SK-N-SH (cell line): ENCODE data around the gene GDAP2.

Experiments
- CHD2 ChIP-seq: fragments of 150-350 bp; IDR thresholded peaks from 2 replicates; pipeline ENCODE4 v1.6.1; 2018; ENCODE audit warnings: low read length; ENCODE audit not compliant: partially characterized antibody
- CTCF ChIP-seq: fragments of 200-600 bp; sonication (generic); IDR thresholded peaks from 2 replicates; pipeline ENCODE4 v1.6.1; 2017; ENCODE audit warnings: antibody characterized with exemption, mild to moderate bottlenecking, moderate library complexity
- EZH2phosphoT487 ChIP-seq: fragments of 200-600 bp; sonication (generic); IDR thresholded peaks from 2 replicates; pipeline ENCODE4 v1.6.1; 2017; ENCODE audit warnings: low read depth, mixed run types, mild to moderate bottlenecking, antibody characterized with exemption, moderate library complexity, borderline replicate concordance
- FOSL2 ChIP-seq: IDR thresholded peaks from 2 replicates; pipeline ENCODE4 v1.4.0; 2012; ENCODE audit warnings: low read depth, mild to moderate bottlenecking, moderate library complexity, borderline replicate concordance
- MXI1 ChIP-seq: IDR thresholded peaks from 2 replicates; pipeline ENCODE4 v1.6.1; 2012; ENCODE audit warnings: mild to moderate bottlenecking, low read depth, low read length, improper control_type of control experiment
- POLR2AphosphoS5 ChIP-seq: IDR thresholded peaks from 2 replicates; pipeline ENCODE4 v1.6.1; 2012; ENCODE audit warnings: low read depth, low read length
- TAF1 ChIP-seq: IDR thresholded peaks from 2 replicates; pipeline ENCODE4 v1.6.1; 2012; ENCODE audit warnings: low read depth, mild to moderate bottlenecking, low read length, moderate library complexity, borderline replicate concordance
- YY1 ChIP-seq: IDR thresholded peaks from 2 replicates; pipeline ENCODE4 v1.4.0; 2012; ENCODE audit warnings: low read depth, mild to moderate bottlenecking
- ZBTB33 ChIP-seq: IDR thresholded peaks from 2 replicates; pipeline ENCODE4 v1.4.0; 2012; ENCODE audit warnings: low read depth, borderline replicate concordance
- TF ChIP-seq, protein P1 (sequence below): IDR thresholded peaks from 2 replicates; pipeline ENCODE4 v1.6.1; 2012; ENCODE audit warnings: mild to moderate bottlenecking, low read depth, low read length, moderate library complexity
- TF ChIP-seq, protein P2 (sequence below): IDR thresholded peaks from 2 replicates; pipeline ENCODE4; 2012
- TF ChIP-seq, protein P3 (sequence below): IDR thresholded peaks from 2 replicates; pipeline ENCODE4 v1.4.0; 2012; ENCODE audit warnings: low read depth, borderline replicate concordance

DNA sequence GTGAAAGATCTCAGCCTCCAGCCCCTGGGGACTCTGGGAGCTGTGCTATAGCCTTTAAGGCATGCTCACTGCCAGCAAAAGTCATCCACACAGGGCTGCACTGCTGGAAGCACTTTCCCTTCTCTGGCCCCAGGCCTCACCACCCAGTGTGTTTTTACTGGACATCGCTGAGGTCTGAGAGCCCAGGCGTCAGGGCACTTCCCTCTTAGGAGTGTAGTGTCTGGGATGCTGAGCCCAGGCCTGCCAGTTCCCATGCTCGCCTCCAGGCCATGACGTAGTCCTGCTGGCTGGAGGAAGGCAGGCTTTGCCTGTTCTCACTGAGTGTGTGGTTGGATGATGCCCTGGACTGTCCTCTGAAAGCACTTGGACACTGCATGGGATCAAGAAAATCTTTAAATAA lies 101.2 kb downstream of the GDAP2 start:
- TF ChIP-seq POLR2AphosphoS5 (no peak), MXI1 (no peak), CTCF (0 out of 2 replicates have a peak, but pooled peaks have one; percentile 6), ZBTB33 (no peak), FOSL2 (no peak), TAF1 (no peak), CHD2 (no peak), EZH2phosphoT487 (no peak), YY1 (no peak)
- TF ChIP-seq, protein P1, sequence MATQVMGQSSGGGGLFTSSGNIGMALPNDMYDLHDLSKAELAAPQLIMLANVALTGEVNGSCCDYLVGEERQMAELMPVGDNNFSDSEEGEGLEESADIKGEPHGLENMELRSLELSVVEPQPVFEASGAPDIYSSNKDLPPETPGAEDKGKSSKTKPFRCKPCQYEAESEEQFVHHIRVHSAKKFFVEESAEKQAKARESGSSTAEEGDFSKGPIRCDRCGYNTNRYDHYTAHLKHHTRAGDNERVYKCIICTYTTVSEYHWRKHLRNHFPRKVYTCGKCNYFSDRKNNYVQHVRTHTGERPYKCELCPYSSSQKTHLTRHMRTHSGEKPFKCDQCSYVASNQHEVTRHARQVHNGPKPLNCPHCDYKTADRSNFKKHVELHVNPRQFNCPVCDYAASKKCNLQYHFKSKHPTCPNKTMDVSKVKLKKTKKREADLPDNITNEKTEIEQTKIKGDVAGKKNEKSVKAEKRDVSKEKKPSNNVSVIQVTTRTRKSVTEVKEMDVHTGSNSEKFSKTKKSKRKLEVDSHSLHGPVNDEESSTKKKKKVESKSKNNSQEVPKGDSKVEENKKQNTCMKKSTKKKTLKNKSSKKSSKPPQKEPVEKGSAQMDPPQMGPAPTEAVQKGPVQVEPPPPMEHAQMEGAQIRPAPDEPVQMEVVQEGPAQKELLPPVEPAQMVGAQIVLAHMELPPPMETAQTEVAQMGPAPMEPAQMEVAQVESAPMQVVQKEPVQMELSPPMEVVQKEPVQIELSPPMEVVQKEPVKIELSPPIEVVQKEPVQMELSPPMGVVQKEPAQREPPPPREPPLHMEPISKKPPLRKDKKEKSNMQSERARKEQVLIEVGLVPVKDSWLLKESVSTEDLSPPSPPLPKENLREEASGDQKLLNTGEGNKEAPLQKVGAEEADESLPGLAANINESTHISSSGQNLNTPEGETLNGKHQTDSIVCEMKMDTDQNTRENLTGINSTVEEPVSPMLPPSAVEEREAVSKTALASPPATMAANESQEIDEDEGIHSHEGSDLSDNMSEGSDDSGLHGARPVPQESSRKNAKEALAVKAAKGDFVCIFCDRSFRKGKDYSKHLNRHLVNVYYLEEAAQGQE, result no peak
- TF ChIP-seq, protein P2, sequence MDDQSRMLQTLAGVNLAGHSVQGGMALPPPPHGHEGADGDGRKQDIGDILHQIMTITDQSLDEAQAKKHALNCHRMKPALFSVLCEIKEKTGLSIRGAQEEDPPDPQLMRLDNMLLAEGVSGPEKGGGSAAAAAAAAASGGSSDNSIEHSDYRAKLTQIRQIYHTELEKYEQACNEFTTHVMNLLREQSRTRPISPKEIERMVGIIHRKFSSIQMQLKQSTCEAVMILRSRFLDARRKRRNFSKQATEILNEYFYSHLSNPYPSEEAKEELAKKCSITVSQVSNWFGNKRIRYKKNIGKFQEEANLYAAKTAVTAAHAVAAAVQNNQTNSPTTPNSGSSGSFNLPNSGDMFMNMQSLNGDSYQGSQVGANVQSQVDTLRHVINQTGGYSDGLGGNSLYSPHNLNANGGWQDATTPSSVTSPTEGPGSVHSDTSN, result no peak
- TF ChIP-seq, protein P3, sequence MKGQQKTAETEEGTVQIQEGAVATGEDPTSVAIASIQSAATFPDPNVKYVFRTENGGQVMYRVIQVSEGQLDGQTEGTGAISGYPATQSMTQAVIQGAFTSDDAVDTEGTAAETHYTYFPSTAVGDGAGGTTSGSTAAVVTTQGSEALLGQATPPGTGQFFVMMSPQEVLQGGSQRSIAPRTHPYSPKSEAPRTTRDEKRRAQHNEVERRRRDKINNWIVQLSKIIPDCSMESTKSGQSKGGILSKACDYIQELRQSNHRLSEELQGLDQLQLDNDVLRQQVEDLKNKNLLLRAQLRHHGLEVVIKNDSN, result no peak
